A549 (cell line): Measurements from ENCODE around the gene GSTA4. TPM values are rescaled to one million over a fixed set of nuclear protein-coding genes. Genes with fewer than 3 reads are reported as not detected.

Experiments used
- ATAC-seq, 2 experiments: fragments of 200-7000 bp in 1 of 2; fragments of >200 bp in 1 of 2; cut with Nextera tagmentation in 1 of 2; cut with Tn5 transposase in 1 of 2; 3 replicates each; pipeline versions ENCODE4 v1.8.0 to v1.9.1; 2018 to 2020; ENCODE audit warnings: mild to moderate bottlenecking in 1 of 2, moderate library complexity in 1 of 2
- CTCF ChIA-PET: fragments of 300-600 bp; sonication (Branson Sonifier 250); formaldehyde crosslinking; extraction: SDS; loops from one replicate; lab custom pipeline; 2021; ENCODE audit warnings: antibody characterized with exemption, inconsistent platforms; lab: Yijun Ruan, JAX
- POLR2A ChIA-PET: fragments of 350-600 bp; formaldehyde crosslinking; extraction: SDS; loops from one replicate; lab custom pipeline; 2021; ENCODE audit warnings: antibody characterized with exemption, inconsistent platforms; lab: Yijun Ruan, JAX
- DNase-seq, 2 experiments: peaks; one replicate each; pipeline versions ENCODE4 v3.0.0 to v3.0.0-alpha.2; 2011 to 2016; ENCODE audit warnings: low read depth in 1 of 2, low spot score in 1 of 2
- FAIRE-seq: peaks from 2 replicates; lab custom pipeline; 2011; peaks lifted over from hg19 to GRCh38; lab: Jason Lieb, UNC
- H3K27ac ChIP-seq, 2 experiments: fragments of >200 bp; sonication (Bioruptor Twin); formaldehyde crosslinking; 3 replicates each; pipeline ENCODE4 v1.5.1; 2016 to 2017
- H3K4me1 ChIP-seq: fragments of >200 bp; sonication (Bioruptor Twin); formaldehyde crosslinking; 3 replicates; pipeline ENCODE4 v1.6.1; 2016
- H3K4me2 ChIP-seq: fragments of >200 bp; sonication (Bioruptor Twin); formaldehyde crosslinking; 3 replicates; pipeline ENCODE4 v1.6.1; 2016
- H3K4me3 ChIP-seq: fragments of >200 bp; sonication (Bioruptor Twin); formaldehyde crosslinking; 3 replicates; pipeline ENCODE4 v1.5.1; 2016
- H3K9me3 ChIP-seq: fragments of >200 bp; sonication (Bioruptor Twin); formaldehyde crosslinking; 3 replicates; pipeline ENCODE4 v1.6.1; 2016
- BHLHE40 ChIP-seq: IDR thresholded peaks from 2 replicates; pipeline ENCODE4 v1.6.1; 2012; ENCODE audit warnings: low read depth, low read length, inconsistent platforms
- CBX8 ChIP-seq: fragments of 200-600 bp; sonication (generic); IDR thresholded peaks from 2 replicates; pipeline ENCODE4 v1.6.1; 2016
- CEBPB ChIP-seq, 2 experiments: fragments of >200 bp in 1 of 2; sonication (Bioruptor Twin) in 1 of 2; formaldehyde crosslinking in 1 of 2; IDR thresholded peaks; 2 replicates each; pipeline ENCODE4 v1.6.1; 2012 to 2016
- CTCF ChIP-seq: fragments of >200 bp; sonication (Bioruptor Twin); formaldehyde crosslinking; IDR thresholded peaks from 3 replicates; pipeline ENCODE4 v1.5.1; 2016
- EP300 ChIP-seq, 2 experiments: fragments of >200 bp; sonication (Bioruptor Twin); formaldehyde crosslinking; IDR thresholded peaks; 2 replicates in 1 of 2; 3 replicates in 1 of 2; pipeline ENCODE4 v1.6.1; 2016 to 2017
- ESRRA ChIP-seq: fragments of 150-350 bp; IDR thresholded peaks from 2 replicates; pipeline ENCODE4 v1.6.1; 2014; ENCODE audit warnings: mild to moderate bottlenecking, low read length, borderline replicate concordance
- HOXB13 ChIP-seq: fragments of 250-450 bp; sonication (Bioruptor Pico); IDR thresholded peaks from 2 replicates; pipeline ENCODE4 v1.5.0; 2020; ENCODE audit warnings: low read depth, mild to moderate bottlenecking, moderate library complexity
- HOXB5 ChIP-seq: fragments of 250-450 bp; sonication (Bioruptor Pico); IDR thresholded peaks from 2 replicates; pipeline ENCODE4 v1.5.0; 2020; ENCODE audit warnings: mild to moderate bottlenecking, moderate library complexity
- KDM5A ChIP-seq: fragments of 200-600 bp; sonication (generic); IDR thresholded peaks from 2 replicates; pipeline ENCODE4 v1.6.1; 2016; ENCODE audit warnings: antibody characterized with exemption, mild to moderate bottlenecking
- MAZ ChIP-seq: fragments of 150-350 bp; IDR thresholded peaks from 2 replicates; pipeline ENCODE4 v1.6.1; 2014; ENCODE audit warnings: antibody characterized with exemption, low read depth, low read length, borderline replicate concordance
- NFE2L2 ChIP-seq: fragments of 150-350 bp; conservative IDR thresholded peaks from 2 replicates; pipeline ENCODE4 v1.6.1; 2014; ENCODE audit warnings: low read length
- NR3C1 ChIP-seq: fragments of >200 bp; sonication (Bioruptor Twin); formaldehyde crosslinking; IDR thresholded peaks from 3 replicates; pipeline ENCODE4 v1.6.1; 2017
- PHF8 ChIP-seq: fragments of 200-600 bp; sonication (generic); IDR thresholded peaks from 2 replicates; pipeline ENCODE4 v1.6.1; 2016; ENCODE audit warnings: low read depth, mild to moderate bottlenecking, antibody characterized with exemption, moderate library complexity, borderline replicate concordance
- RAD21 ChIP-seq, 2 experiments: fragments of >200 bp in 1 of 2; sonication (Bioruptor Twin) in 1 of 2; formaldehyde crosslinking in 1 of 2; IDR thresholded peaks in 1 of 2; conservative IDR thresholded peaks in 1 of 2; 2 replicates in 1 of 2; 3 replicates in 1 of 2; pipeline ENCODE4 v1.6.1; 2012 to 2018; ENCODE audit warnings: inconsistent platforms in 1 of 2
- RARB ChIP-seq: fragments of 250-450 bp; sonication (Bioruptor Pico); IDR thresholded peaks from 2 replicates; pipeline ENCODE4 v1.8.0; 2021; ENCODE audit warnings: mild to moderate bottlenecking, moderate library complexity
- RCOR1 ChIP-seq: fragments of 150-350 bp; IDR thresholded peaks from 2 replicates; pipeline ENCODE4 v1.6.1; 2014; ENCODE audit warnings: antibody characterized with exemption, low read length, low read depth
- RFX5 ChIP-seq: fragments of 450-650 bp; IDR thresholded peaks from 2 replicates; pipeline ENCODE4 v1.7.1; 2014; ENCODE audit warnings: antibody characterized with exemption, mild to moderate bottlenecking, moderate library complexity
- ZC3H11A ChIP-seq: fragments of 450-650 bp; IDR thresholded peaks from 2 replicates; pipeline ENCODE4 v1.6.1; 2014; ENCODE audit warnings: antibody characterized with exemption, mild to moderate bottlenecking
- ZFP36 ChIP-seq: fragments of 450-650 bp; IDR thresholded peaks from 2 replicates; pipeline ENCODE4 v1.6.1; 2014; ENCODE audit warnings: borderline replicate concordance; ENCODE audit not compliant: partially characterized antibody
- WGBS: methylation state at CpG from one replicate; pipeline ENCODE4 v1.1.6; 2017; ENCODE audit errors: missing lambda C conversion rate; 5-methylcytosine and 5-hydroxymethylcytosine counted together
- polyA plus RNA-seq, 4 experiments: library from polyadenylated mRNA; depleted of rRNA in 3 of 4; stranded (reverse); fragments of >200 nt; fragmentation: RNase III in 1 of 4; extraction: RNeasy Plus Mini Kit Qiagen cat#74134 plus additional on column Dnase treatment in 1 of 4; gene quantifications; 2 replicates in 3 of 4; 3 replicates in 1 of 4; pipeline ENCODE4 v1.2.3, GENCODE V29; 2011 to 2017
- TF ChIP-seq, protein P1 (sequence below): fragments of 250-450 bp; sonication (Bioruptor Pico); IDR thresholded peaks from 2 replicates; pipeline ENCODE4 v1.5.0; 2021; ENCODE audit warnings: mild to moderate bottlenecking, moderate library complexity, borderline replicate concordance
- TF ChIP-seq, protein P2 (sequence below): IDR thresholded peaks from 2 replicates; pipeline ENCODE4 v1.6.1; 2012; ENCODE audit warnings: low read depth, borderline replicate concordance
- TF ChIP-seq, protein P3 (sequence below): fragments of 450-650 bp; IDR thresholded peaks from 2 replicates; pipeline ENCODE4 v1.6.1; 2014; ENCODE audit warnings: antibody characterized with exemption

GSTA4 gene
- polyA plus RNA-seq, 2 of the 4 experiments (the other 2 are of a cell fraction), result 12.6 to 30.6 TPM

DNA sequence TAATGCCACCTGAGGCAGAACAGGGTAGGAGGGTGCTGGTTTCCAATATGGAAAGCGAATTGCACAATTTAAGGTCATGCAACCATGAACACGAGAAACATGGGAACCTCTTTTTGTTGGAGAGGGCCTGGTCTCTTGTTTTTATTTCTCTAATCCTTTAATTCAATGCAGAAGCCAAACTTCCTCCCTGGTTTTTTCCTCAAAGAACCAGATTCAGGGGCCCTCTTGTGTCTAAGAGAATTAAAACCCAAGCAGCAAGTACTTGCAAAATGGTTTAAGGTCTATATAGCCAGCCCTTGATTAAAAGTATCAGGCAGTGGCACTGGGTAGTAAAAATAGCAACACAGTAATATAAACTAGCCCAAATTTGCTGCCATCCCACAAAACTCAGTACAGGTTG lies 19.5 kb downstream of the GSTA4 start:
- TF ChIP-seq NFE2L2, result no peak
- TF ChIP-seq ZFP36, result no peak
- no peak for TF ChIP-seq BHLHE40
- no peak for TF ChIP-seq KDM5A
- TF ChIP-seq RCOR1, result no peak
- TF ChIP-seq MAZ, result no peak
- Histone ChIP-seq H3K4me1 (no peaks in the 10 kb centered on the region), H3K4me3 (no peak overlapping the region), H3K4me2 (no peak overlapping the region), H3K27ac (no peak overlapping the region), H3K9me3 (no peaks in the 10 kb centered on the region)
- DNase-seq, result no peak
- FAIRE-seq, result no peak
- CTCF ChIA-PET, result interaction anchor here (1.0 kb wide), 1 partner anchor 19 kb away, joined by 3 read pairs; no protein-coding TSS in a partner anchor
- 80% methylated on average over 2 of the region's 2 CpGs for WGBS
- POLR2A ChIA-PET, result no interaction called here
- no peak for ATAC-seq

DNA sequence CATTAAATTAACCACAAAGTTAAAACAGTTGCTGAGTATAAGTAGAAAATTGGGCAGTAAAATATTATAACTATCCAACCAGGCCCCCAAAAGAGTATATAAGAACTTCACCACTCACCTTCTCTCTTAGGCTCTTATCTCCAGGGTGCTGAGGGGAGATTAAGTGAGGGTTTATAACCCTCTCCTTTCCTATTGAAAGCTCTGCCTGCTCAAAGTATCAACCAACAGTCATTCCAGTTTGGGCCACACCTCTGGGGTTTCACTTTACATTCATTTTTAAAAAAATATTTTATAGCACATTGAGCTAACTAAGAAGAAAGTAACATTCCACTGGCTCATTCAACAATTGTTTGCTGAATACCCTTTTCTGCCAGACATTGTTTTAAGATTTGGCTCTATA lies 22.1 kb downstream of the GSTA4 start:
- Histone ChIP-seq H3K4me3 (no peak overlapping the region), H3K4me2 (no peak overlapping the region), H3K4me1 (no peaks in the 10 kb centered on the region), H3K27ac (no peak overlapping the region), H3K9me3 (no peaks in the 10 kb centered on the region)
- ATAC-seq (no peak), FAIRE-seq (no peak), DNase-seq (no peak)
- TF ChIP-seq CEBPB (IDR thresholded peaks at IDR 0.05) (no peak), PHF8 (no peak), CBX8 (no peak), NR3C1 (no peak), RFX5 (no peak)
- TF ChIP-seq, protein P1, sequence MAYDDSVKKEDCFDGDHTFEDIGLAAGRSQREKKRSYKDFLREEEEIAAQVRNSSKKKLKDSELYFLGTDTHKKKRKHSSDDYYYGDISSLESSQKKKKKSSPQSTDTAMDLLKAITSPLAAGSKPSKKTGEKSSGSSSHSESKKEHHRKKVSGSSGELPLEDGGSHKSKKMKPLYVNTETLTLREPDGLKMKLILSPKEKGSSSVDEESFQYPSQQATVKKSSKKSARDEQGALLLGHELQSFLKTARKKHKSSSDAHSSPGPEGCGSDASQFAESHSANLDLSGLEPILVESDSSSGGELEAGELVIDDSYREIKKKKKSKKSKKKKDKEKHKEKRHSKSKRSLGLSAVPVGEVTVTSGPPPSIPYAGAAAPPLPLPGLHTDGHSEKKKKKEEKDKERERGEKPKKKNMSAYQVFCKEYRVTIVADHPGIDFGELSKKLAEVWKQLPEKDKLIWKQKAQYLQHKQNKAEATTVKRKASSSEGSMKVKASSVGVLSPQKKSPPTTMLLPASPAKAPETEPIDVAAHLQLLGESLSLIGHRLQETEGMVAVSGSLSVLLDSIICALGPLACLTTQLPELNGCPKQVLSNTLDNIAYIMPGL, result no peak
- TF ChIP-seq, protein P2, sequence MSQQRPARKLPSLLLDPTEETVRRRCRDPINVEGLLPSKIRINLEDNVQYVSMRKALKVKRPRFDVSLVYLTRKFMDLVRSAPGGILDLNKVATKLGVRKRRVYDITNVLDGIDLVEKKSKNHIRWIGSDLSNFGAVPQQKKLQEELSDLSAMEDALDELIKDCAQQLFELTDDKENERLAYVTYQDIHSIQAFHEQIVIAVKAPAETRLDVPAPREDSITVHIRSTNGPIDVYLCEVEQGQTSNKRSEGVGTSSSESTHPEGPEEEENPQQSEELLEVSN, result no peak
- CTCF ChIA-PET, result no interaction called here
- POLR2A ChIA-PET, result no interaction called here

- Histone ChIP-seq H3K4me1 (peaks cover 2% of the 10 kb centered on the region; the same call in 1 of the 3 replicates), H3K4me2 (no peak overlapping the region), H3K9me3 (no peaks in the 10 kb centered on the region), H3K27ac (no peak overlapping the region), H3K4me3 (no peak overlapping the region)
- POLR2A ChIA-PET, result no interaction called here
- TF ChIP-seq EP300 (IDR thresholded peaks at IDR 0.05) (no peak), HOXB13 (CRISPR knock-in tag) (no peak), ZC3H11A (no peak), RAD21 (conservative IDR thresholded peaks at IDR 0.05 in 1 of 2, IDR thresholded peaks at IDR 0.05 in 1 of 2) (no peak), ESRRA (no peak), RARB (CRISPR knock-in tag) (no peak), CTCF (no peak), HOXB5 (CRISPR knock-in tag) (no peak)
- TF ChIP-seq, protein P3, sequence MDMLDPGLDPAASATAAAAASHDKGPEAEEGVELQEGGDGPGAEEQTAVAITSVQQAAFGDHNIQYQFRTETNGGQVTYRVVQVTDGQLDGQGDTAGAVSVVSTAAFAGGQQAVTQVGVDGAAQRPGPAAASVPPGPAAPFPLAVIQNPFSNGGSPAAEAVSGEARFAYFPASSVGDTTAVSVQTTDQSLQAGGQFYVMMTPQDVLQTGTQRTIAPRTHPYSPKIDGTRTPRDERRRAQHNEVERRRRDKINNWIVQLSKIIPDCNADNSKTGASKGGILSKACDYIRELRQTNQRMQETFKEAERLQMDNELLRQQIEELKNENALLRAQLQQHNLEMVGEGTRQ, result no peak
- FAIRE-seq, result no peak
- WGBS, result 87% methylated on average over 2 of the region's 2 CpGs
- CTCF ChIA-PET, result no interaction called here
- no peak for DNase-seq
- no peak for ATAC-seq
These were observed 25.7 kb downstream of the GSTA4 start for GRCh38 chr6:52969359-52969758.
